H9 (cell line): ENCODE data around the gene ATRNL1. TPM values are rescaled to one million over a fixed set of nuclear protein-coding genes. Genes with fewer than 3 reads are reported as not detected.
"Not testable (repeated sequence)": the region's sequence is repeated elsewhere in the genome, so short reads cannot be mapped to it uniquely, and the experiment has no call there.

Experiments
- DNase-seq: peaks from one replicate; pipeline ENCODE4 v3.0.0-alpha.2; 2017
- H2AFZ ChIP-seq: one replicate; pipeline ENCODE4 v1.6.1; 2013; ENCODE audit warnings: mild to moderate bottlenecking, low read length, control low read depth, moderate library complexity
- H2AK5ac ChIP-seq: 2 replicates; pipeline ENCODE4 v1.6.1; 2013; ENCODE audit warnings: low read length, control low read depth, mixed read lengths; ENCODE audit not compliant: insufficient read length
- H2BK120ac ChIP-seq: one replicate; pipeline ENCODE4 v1.6.1; 2013; ENCODE audit warnings: low read depth, mild to moderate bottlenecking, low read length, control low read depth, inconsistent platforms; ENCODE audit not compliant: poor library complexity, severe bottlenecking
- H2BK12ac ChIP-seq: 2 replicates; pipeline ENCODE4 v1.6.1; 2013; ENCODE audit warnings: low read length, control low read depth, mixed read lengths, low read depth; ENCODE audit not compliant: insufficient read length
- H2BK15ac ChIP-seq: 2 replicates; pipeline ENCODE4 v1.6.1; 2013; ENCODE audit warnings: low read depth, low read length, control low read depth
- H2BK20ac ChIP-seq: one replicate; pipeline ENCODE4 v1.6.1; 2013; ENCODE audit warnings: low read depth, mild to moderate bottlenecking, low read length, control low read depth, inconsistent platforms; ENCODE audit not compliant: poor library complexity, severe bottlenecking
- H2BK5ac ChIP-seq: 2 replicates; pipeline ENCODE4 v1.6.1; 2013; ENCODE audit warnings: low read length, control low read depth, mixed read lengths; ENCODE audit not compliant: insufficient read length
- H3K14ac ChIP-seq: 2 replicates; pipeline ENCODE4 v1.6.1; 2013; ENCODE audit warnings: low read length, control low read depth; ENCODE audit not compliant: insufficient read depth
- H3K18ac ChIP-seq: 2 replicates; pipeline ENCODE4 v1.6.1; 2013; ENCODE audit warnings: low read depth, mild to moderate bottlenecking, mixed read lengths, low read length, control low read depth; ENCODE audit not compliant: insufficient read length
- H3K23ac ChIP-seq: 2 replicates; pipeline ENCODE4 v1.6.1; 2013; ENCODE audit warnings: low read length, control low read depth, mixed read lengths, low read depth; ENCODE audit not compliant: insufficient read length
- H3K23me2 ChIP-seq: 2 replicates; pipeline ENCODE4 v1.6.1; 2013; ENCODE audit warnings: low read depth, mild to moderate bottlenecking, mixed read lengths, low read length, control low read depth; ENCODE audit not compliant: insufficient read length, poor library complexity, severe bottlenecking
- H3K27ac ChIP-seq: 2 replicates; pipeline ENCODE4 v1.5.1; 2013; ENCODE audit warnings: low read length, control low read depth, mixed read lengths, low read depth; ENCODE audit not compliant: insufficient read length
- H3K27me3 ChIP-seq: 2 replicates; pipeline ENCODE4 v1.6.1; 2013; ENCODE audit warnings: low read length, control low read depth, inconsistent platforms; ENCODE audit not compliant: insufficient read depth
- H3K4ac ChIP-seq: 2 replicates; pipeline ENCODE4 v1.6.1; 2013; ENCODE audit warnings: low read depth, mild to moderate bottlenecking, control low read depth, inconsistent platforms, low read length, moderate library complexity
- H3K4me1 ChIP-seq: 2 replicates; pipeline ENCODE4 v1.6.1; 2013; ENCODE audit warnings: low read length, control low read depth, inconsistent platforms; ENCODE audit not compliant: insufficient read depth
- H3K4me2 ChIP-seq: 2 replicates; pipeline ENCODE4 v1.6.1; 2013; ENCODE audit warnings: low read length, control low read depth, mixed read lengths; ENCODE audit not compliant: insufficient read length, insufficient read depth
- H3K56ac ChIP-seq: 2 replicates; pipeline ENCODE4 v1.6.1; 2013; ENCODE audit warnings: low read depth, mild to moderate bottlenecking, mixed read lengths, low read length, control low read depth; ENCODE audit not compliant: insufficient read length
- H3K79me1 ChIP-seq: 2 replicates; pipeline ENCODE4 v1.6.1; 2013; ENCODE audit warnings: low read depth, mild to moderate bottlenecking, moderate library complexity, low read length, control low read depth, inconsistent platforms; ENCODE audit not compliant: insufficient read depth, poor library complexity, severe bottlenecking
- H3K79me2 ChIP-seq: 2 replicates; pipeline ENCODE4 v1.6.1; 2013; ENCODE audit warnings: low read length, control low read depth, inconsistent platforms; ENCODE audit not compliant: insufficient read depth
- H3K9ac ChIP-seq: 2 replicates; pipeline ENCODE4 v1.6.1; 2013; ENCODE audit warnings: low read length, control low read depth, mixed read lengths; ENCODE audit not compliant: insufficient read length; ENCODE audit errors: extremely low read depth
- H3K9me3 ChIP-seq: one replicate; pipeline ENCODE4 v1.6.1; 2013; ENCODE audit warnings: low read depth, low read length, inconsistent platforms; ENCODE audit not compliant: control insufficient read depth
- H3T11ph ChIP-seq: one replicate; pipeline ENCODE4 v1.6.1; 2013; ENCODE audit warnings: mild to moderate bottlenecking, low read length, control low read depth, inconsistent platforms
- H4K20me1 ChIP-seq: one replicate; pipeline ENCODE4 v1.6.1; 2013; ENCODE audit not compliant: control insufficient read depth, insufficient read length, insufficient read depth
- H4K5ac ChIP-seq: 2 replicates; pipeline ENCODE4 v1.6.1; 2013; ENCODE audit warnings: low read depth, mild to moderate bottlenecking, mixed read lengths, low read length, control low read depth; ENCODE audit not compliant: insufficient read length
- H4K8ac ChIP-seq: replicated peaks from 2 replicates; pipeline ENCODE4 v1.6.1; 2013; ENCODE audit warnings: low read length, control low read depth, mixed read lengths, low read depth; ENCODE audit not compliant: insufficient read length
- H4K91ac ChIP-seq: 2 replicates; pipeline ENCODE4 v1.6.1; 2013; ENCODE audit warnings: low read depth, mild to moderate bottlenecking, moderate library complexity, mixed read lengths, low read length, control low read depth; ENCODE audit not compliant: insufficient read length
- H3K27ac Mint-ChIP-seq, 3 experiments: 2 replicates in 2 of 3; 3 replicates in 1 of 3; pipeline ENCODE4 v1.8.0; 2020 to 2021; ENCODE audit warnings: mixed read lengths in 3 of 3, mild to moderate bottlenecking in 1 of 3, moderate library complexity in 1 of 3
- H3K27me3 Mint-ChIP-seq: 2 replicates; pipeline ENCODE4 v1.8.0; 2021; ENCODE audit warnings: low read depth, mild to moderate bottlenecking, moderate library complexity, mixed read lengths
- H3K36me3 Mint-ChIP-seq, 3 experiments: 2 replicates in 2 of 3; 3 replicates in 1 of 3; pipeline ENCODE4 v1.8.0; 2020 to 2021; ENCODE audit warnings: low read depth in 3 of 3, mixed read lengths in 3 of 3; ENCODE audit not compliant: insufficient read depth in 1 of 3
- H3K4me1 Mint-ChIP-seq, 2 experiments: 2 replicates each; pipeline ENCODE4 v1.8.0; 2020; ENCODE audit warnings: mixed read lengths in 2 of 2
- H3K4me3 Mint-ChIP-seq, 2 experiments: 2 replicates in 1 of 2; 3 replicates in 1 of 2; pipeline ENCODE4 v1.8.0; 2020 to 2021; ENCODE audit warnings: mild to moderate bottlenecking in 2 of 2, mixed read lengths in 2 of 2, moderate library complexity in 1 of 2
- H3K9me3 Mint-ChIP-seq, 2 experiments: 2 replicates in 1 of 2; 3 replicates in 1 of 2; pipeline ENCODE4 v1.8.0; 2020; ENCODE audit warnings: mild to moderate bottlenecking in 2 of 2, mixed read lengths in 2 of 2, moderate library complexity in 1 of 2
- CTCF ChIP-seq: fragments of 200-600 bp; sonication (generic); conservative IDR thresholded peaks from 3 replicates; pipeline ENCODE4 v1.8.0; 2021; ENCODE audit warnings: antibody characterized with exemption, mild to moderate bottlenecking
- WGBS: extraction: QIAGEN DNeasy Blood & Tissue Kit; methylation state at CpG from one replicate; pipeline ENCODE4 v1.1.7; 2013; ENCODE audit warnings: missing lambda C conversion rate, low lambda C conversion rate, mixed read lengths; ENCODE audit not compliant: insufficient read length; ENCODE audit errors: extremely low coverage; 5-methylcytosine and 5-hydroxymethylcytosine counted together
- total RNA-seq: library from RNA; stranded (reverse); gene quantifications from 2 replicates; pipeline ENCODE4 v1.2.1, GENCODE V29; 2021

Gene ATRNL1
- total RNA-seq, 1 experiment from 2014 or later = 9.2 TPM

- Histone ChIP-seq H3K23me2 (no peaks in the 10 kb centered on the region), H3K79me1 (no peaks in the 10 kb centered on the region), H3K23ac (no peak overlapping the region), H3K56ac (no peak overlapping the region), H2AK5ac (no peak overlapping the region), H3K9ac (no peak overlapping the region), H2AFZ (no peak overlapping the region), H2BK15ac (no peak overlapping the region), H2BK12ac (no peak overlapping the region), H3K18ac (no peak overlapping the region), H3K27ac (no peak overlapping the region), H3K4me2 (no peak overlapping the region), H3K4ac (no peak overlapping the region), H3K27me3 (no peaks in the 10 kb centered on the region), H2BK20ac (no peak overlapping the region), H4K5ac (no peak overlapping the region), H4K20me1 (no peaks in the 10 kb centered on the region), H3K79me2 (no peaks in the 10 kb centered on the region), H3K4me1 (no peaks in the 10 kb centered on the region), H3K9me3 (no peaks in the 10 kb centered on the region), H2BK120ac (no peak overlapping the region), H4K91ac (no peak overlapping the region), H4K8ac (no peak overlapping the region), H2BK5ac (no peak overlapping the region), H3T11ph (no peak overlapping the region), H3K14ac (no peak overlapping the region)
- no peaks in the 10 kb centered on the region for H3K27me3 Mint-ChIP-seq
- H3K36me3 Mint-ChIP-seq = no peaks in the 10 kb centered on the region
- no peaks in the 10 kb centered on the region for H3K9me3 Mint-ChIP-seq
- TF ChIP-seq CTCF = no peak
- no peak overlapping the region for H3K4me3 Mint-ChIP-seq
- H3K4me1 Mint-ChIP-seq = peaks cover 5 to 6% of the 10 kb centered on the region in 2 experiments
- H3K27ac Mint-ChIP-seq = peak overlapping the region in 1 of 3 experiments; percentile 10; a peak in 1 of 7 replicates
- DNase-seq = no peak
- no CpG with 5 or more reads among the region's 3 CpGs for WGBS
Measured at GRCh38 chr10:115173915-115174443, 80.8 kb downstream of the ATRNL1 start.

GRCh38 chr10:115207276-115207675, 114.1 kb downstream of the ATRNL1 start:
- H2BK120ac ChIP-seq, H3K4me2 ChIP-seq, H3K14ac ChIP-seq, H3K79me2 ChIP-seq, H4K5ac ChIP-seq, H3K9me3 ChIP-seq, H3K23me2 ChIP-seq, H4K91ac ChIP-seq, H4K20me1 ChIP-seq, H3K4ac ChIP-seq, H3K36me3 Mint-ChIP-seq, H4K8ac ChIP-seq, H3K9me3 Mint-ChIP-seq, DNase-seq, H3K4me1 Mint-ChIP-seq, H3K56ac ChIP-seq, H3K27ac ChIP-seq, H3T11ph ChIP-seq, H3K27ac Mint-ChIP-seq, H2BK20ac ChIP-seq, H3K23ac ChIP-seq, H3K9ac ChIP-seq, H2AFZ ChIP-seq, H3K27me3 Mint-ChIP-seq, H3K27me3 ChIP-seq, H3K4me1 ChIP-seq, H2AK5ac ChIP-seq, H2BK5ac ChIP-seq, H3K79me1 ChIP-seq, H3K4me3 Mint-ChIP-seq, H3K18ac ChIP-seq, H2BK15ac ChIP-seq, H2BK12ac ChIP-seq: not testable (repeated sequence)
- WGBS = no CpG with 5 or more reads among the region's 2 CpGs
